AG09319 (cell line): ENCODE results near the gene CACNA2D1.

Experiments used
- DNase-seq: peaks from one replicate; pipeline ENCODE4 v3.0.0-alpha.2; 2010; ENCODE audit warnings: low read depth; ENCODE audit errors: extremely low read depth
- TF ChIP-seq, protein P1 (sequence below): IDR thresholded peaks from 2 replicates; pipeline ENCODE4 v1.5.1; 2011; ENCODE audit warnings: low read depth, mild to moderate bottlenecking, inconsistent platforms, low read length, moderate library complexity

CACNA2D1 gene

DNA sequence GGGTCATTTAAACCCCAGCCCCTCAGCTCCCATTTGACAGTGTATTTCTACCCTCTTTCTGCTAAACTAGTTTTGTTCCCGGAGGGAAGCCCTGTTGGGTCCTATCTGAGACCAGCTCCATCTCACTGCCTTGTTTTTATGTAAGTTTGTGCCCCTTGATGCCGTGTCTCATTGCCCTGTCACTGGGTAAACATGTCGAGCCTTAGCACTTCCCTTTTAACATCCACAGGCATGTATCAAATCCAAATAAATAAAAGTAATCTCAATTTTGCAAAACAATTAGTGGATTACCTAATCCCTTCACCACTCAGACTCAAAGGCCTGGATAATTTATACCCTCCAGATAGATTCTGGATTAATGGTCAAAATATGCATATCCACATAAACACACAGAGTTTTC is 115.7 kb downstream of the CACNA2D1 start:
- TF ChIP-seq, protein P1, sequence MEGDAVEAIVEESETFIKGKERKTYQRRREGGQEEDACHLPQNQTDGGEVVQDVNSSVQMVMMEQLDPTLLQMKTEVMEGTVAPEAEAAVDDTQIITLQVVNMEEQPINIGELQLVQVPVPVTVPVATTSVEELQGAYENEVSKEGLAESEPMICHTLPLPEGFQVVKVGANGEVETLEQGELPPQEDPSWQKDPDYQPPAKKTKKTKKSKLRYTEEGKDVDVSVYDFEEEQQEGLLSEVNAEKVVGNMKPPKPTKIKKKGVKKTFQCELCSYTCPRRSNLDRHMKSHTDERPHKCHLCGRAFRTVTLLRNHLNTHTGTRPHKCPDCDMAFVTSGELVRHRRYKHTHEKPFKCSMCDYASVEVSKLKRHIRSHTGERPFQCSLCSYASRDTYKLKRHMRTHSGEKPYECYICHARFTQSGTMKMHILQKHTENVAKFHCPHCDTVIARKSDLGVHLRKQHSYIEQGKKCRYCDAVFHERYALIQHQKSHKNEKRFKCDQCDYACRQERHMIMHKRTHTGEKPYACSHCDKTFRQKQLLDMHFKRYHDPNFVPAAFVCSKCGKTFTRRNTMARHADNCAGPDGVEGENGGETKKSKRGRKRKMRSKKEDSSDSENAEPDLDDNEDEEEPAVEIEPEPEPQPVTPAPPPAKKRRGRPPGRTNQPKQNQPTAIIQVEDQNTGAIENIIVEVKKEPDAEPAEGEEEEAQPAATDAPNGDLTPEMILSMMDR = no peak

DNA sequence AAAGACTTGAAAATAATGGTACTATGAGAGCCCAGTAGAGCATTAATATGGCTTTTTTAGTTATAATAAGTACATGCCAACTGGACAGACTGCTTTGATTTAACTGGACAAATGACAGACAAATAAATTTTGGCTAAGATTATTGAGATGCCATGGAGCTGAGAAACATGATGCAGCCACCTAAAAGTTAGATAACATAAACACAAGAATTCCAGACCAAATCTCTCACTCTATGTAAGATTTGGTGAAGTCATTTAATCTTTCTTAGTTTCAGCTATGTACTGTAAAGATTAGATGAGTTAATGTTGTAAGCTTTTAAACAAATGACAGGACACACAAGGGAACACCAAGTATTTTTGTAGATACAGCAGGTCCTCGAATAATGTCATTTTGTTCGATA is 118.2 kb downstream of the CACNA2D1 start:
- TF ChIP-seq, protein P1 = no peak
- DNase-seq = no peak

More for the DNA sequence above, 115.7 kb downstream of the CACNA2D1 start:
- no peak for DNase-seq

DNA sequence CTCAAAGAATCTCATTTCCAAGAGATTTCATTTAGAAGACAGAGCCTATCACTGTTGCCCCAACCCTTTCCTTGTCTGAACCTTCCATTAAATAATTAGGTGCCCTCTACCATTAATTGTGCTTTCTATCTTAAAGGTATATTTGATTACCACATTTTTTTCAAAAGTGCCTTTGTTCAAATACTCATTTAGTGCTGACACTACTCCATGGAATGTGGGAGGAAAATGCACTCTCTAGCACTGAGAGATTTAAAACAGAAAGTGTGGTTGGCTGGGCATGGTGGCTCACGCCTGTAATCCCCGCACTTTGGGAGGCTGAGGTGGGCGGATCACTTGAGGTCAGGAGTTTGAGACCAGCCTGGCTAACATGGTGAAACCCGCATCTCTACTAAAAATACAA is 119.8 kb downstream of the CACNA2D1 start:
- DNase-seq = no peak
- TF ChIP-seq, protein P1 = no peak

DNA sequence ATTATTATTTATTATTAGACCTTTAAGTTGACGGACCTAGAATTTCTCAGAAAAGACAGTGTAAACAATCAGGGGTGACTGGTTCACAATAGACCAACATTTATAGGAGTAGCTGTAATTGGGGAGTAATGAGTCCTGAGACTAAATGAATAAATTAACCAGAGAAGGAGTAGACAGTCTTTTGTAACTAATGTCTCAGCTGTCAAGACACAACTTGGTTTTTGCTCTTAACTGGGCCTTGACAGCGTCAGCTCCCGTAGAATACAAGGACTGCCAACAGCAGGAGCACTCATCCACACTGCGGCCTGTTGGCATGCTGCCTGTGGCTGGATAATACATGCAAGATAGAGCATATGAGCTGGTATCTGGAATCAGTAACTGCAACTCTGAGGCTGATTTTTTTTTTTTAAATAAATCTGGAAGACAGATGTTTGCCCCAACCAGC is 123.9 kb downstream of the CACNA2D1 start:
- TF ChIP-seq, protein P1 = no peak
- DNase-seq = peak; percentile 84

DNA sequence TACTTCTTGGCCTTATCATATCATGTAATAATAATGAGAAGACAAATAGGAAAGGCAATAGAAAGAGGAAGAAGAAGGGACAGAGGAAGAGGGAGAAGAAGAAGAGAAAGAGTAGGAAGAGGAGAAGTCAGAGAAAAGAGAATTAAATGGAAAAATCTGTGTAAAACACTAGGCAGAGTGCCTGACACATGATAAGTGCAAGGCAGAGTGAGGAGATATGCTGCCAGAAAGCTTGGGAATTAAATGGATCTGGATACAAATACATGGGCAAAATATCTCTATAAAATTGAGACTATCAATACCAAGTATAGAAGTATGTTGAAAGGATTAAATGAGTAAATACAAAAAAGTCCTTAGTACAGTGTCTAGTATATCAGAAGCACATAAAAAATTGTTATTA is 124.8 kb downstream of the CACNA2D1 start:
- DNase-seq = no peak
- TF ChIP-seq, protein P1 = no peak

DNA sequence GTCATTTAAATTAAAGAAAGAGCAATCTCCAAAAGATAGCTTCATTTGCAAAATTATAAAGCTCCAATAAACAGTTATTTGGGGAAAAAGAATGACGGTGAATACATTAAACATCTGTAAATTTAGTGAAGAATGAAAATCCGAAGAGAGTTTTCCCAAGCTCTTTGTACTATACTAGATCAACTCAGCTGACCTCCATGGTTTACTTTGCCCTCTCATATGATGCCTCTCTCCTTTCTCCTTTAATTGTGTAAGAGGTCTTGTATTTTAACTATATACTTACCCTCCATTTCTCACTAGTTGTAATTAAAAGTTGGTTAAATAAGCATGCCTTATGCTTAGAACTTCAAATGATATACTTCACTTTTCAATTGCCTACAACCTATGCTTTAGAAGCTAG is 125.8 kb downstream of the CACNA2D1 start:
- DNase-seq = no peak
- TF ChIP-seq, protein P1 = no peak

DNA sequence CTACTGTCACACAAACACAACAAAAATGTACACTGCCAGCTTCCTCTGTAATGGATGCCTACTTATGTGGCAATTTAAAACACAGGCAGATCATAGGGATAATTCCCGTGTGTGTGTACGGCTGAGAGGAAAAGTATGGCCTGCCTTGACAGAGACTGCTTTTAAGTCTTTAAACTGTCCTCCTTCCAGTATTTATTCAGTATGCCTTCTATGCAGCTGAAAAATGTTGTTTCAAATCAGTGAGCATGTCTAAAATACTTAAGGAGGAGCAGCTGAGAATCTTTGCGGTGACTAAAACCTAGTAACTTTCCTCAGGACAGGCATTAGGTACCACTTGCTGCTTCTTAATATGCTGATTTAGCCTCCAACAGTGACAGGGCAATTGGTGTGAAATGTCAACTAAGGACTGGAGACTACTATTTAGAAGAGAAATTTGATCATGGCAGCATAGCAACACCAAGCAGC is 126.3 kb downstream of the CACNA2D1 start:
- TF ChIP-seq, protein P1 = no peak
- DNase-seq = no peak
